HG03520 (cell line): ENCODE measurements around the gene EXOC4.
"Not testable (repeated sequence)": the region's sequence is repeated elsewhere in the genome, so short reads cannot be mapped to it uniquely, and the experiment has no call there.

Source experiments
- ATAC-seq: cut with Tn5 transposase; IDR thresholded peaks from one replicate; pipeline ENCODE4 v1.9.1; 2021; ENCODE audit warnings: mild to moderate bottlenecking, moderate library complexity; ENCODE audit not compliant: unreplicated experiment

EXOC4 gene

DNA sequence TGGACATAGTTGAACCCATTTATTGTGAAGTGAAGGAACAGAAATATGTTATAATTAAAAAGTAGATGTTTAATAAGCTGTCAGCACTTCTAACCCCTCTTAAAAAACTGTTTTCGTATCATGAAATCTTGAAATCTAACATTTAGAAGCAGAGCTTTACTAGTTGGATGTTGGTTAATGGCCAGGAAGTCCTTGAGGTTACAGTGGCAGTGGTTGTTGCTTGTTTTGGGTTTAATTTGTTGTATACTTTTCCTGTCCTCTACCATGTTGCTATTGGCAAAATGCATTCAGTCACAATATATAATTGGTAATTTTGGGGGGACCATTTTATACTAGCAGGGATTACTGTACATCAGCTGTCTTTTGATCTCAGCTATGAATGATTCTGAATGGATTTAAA is 60.7 kb downstream of the EXOC4 start:
- ATAC-seq = no peak

DNA sequence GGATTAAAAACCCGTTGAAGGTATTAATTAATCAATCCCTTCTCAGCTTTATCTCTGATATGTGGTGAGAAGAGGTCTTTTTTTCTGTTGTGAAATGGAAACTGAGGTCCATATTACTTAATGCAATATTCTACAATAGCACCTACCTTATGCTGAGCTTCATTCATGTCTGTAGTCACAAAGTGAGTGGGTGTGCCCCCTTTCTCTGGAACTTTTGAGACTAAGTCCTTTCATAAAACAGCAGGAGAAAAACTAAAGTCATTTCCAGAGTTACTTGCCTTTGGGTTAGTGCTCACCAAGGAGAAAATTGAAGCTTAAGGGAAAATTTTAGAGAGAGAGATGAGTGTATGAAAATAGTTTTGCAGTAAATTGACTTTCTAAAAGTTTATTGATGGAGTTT is 61.2 kb downstream of the EXOC4 start:
- ATAC-seq = no peak

DNA sequence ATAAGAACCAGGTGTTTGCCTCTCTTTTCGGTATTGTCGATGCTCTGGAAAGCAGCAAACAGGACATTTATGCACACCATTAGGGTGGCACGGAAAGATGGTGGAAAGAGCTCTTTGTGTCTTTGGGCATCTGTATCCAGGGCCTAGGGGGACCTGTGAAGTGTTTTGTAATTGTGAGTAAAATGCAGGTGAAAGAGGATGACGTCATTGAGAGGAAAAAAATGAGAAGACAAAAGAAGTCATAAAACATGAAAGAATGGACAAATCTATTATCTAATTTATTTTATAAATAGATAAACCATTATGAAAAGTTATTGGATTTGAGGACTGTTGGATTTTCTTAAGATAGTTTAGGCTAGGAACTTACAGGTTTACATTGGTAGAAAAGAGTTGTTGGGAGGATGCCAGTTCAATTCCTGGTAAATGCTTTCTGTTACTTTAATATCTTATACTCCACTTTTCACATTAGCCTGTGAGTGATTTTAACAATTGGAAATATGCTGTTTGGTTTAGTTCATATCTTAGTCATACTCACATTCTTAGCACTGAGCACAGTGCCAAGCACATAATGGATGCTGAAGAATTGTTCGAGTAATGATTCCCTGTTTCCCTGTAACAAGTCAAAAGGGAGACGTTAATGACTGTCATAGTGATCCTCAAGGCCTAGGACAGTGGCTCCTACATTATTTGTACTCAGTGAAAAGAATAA is 62.6 kb downstream of the EXOC4 start:
- ATAC-seq = no peak

DNA sequence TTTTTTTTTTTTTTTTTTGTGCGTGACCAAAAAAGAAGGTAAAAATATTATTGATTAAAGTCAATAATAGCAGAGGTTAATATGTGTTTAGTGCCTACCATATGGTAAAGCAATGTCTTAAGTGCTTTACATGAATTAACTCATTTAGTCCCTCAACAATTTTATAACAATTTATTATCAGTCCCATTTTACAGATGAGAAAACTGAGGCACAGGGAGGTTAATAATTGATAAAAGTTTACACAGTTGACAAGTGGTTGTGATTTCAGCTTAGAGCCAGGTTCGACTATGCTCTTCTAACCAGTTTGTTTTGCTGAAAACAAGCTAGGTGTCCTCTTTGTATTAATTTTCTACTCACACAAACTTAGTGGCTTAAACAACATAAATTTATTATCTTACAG is 67.0 kb downstream of the EXOC4 start:
- ATAC-seq = no peak

DNA sequence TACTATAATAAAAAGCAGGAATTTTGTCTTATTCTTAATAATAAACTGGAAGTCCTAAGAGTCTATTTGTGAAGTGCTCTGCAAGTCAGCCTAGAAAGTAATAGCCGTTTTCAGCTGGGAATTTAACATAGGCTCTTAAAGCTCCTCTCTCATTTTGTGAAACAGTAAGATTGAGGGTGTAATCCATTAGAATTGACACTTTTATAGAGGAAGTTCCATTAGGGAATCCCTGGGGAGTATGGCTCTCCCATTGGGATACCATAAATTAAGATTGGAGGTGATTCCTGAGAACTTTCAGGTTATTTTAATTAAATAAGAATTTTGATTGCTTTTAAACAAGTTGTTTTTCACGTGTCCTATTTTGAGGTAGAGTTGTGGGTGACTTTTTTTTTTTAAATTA is 68.0 kb downstream of the EXOC4 start:
- ATAC-seq = no peak

DNA sequence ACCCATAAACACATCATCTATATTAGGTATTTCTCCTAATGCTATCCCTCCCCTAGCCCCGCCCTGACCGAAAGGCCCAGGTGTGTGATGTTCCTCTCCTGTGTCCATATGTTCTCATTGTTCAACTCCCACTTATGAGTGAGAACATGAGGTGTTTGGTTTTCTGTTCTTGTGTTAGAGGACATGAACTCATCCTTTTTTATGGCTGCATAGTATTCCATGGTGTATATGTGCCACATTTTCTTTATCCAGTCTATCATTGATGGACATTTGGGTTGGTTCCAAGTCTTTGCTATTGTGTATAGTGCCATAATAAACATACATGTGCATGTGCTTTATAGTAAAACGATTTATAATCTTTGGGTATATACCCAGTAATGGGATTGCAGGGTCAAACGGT is 68.5 kb downstream of the EXOC4 start:
- not testable (repeated sequence) for ATAC-seq

DNA sequence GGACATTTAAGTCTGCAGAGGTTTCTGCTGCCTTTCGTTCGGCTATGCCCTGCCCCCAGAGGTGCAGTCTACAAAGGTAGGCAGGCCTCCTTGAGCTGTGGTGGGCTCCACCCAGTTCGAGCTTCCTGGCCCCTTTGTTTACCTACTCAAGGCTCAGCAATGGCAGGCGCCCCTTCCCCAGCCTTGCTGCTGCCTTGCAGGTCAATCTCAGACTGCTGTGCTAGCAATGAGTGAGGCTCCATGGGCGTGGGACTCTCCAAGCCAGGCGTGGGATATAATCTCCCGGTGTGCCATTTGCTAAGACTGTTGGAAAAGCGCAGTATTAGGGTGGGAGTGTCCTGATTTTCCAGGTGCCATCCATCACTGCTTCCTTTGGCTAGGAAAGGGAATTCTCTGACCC is 73.9 kb downstream of the EXOC4 start:
- not testable (repeated sequence) for ATAC-seq

DNA sequence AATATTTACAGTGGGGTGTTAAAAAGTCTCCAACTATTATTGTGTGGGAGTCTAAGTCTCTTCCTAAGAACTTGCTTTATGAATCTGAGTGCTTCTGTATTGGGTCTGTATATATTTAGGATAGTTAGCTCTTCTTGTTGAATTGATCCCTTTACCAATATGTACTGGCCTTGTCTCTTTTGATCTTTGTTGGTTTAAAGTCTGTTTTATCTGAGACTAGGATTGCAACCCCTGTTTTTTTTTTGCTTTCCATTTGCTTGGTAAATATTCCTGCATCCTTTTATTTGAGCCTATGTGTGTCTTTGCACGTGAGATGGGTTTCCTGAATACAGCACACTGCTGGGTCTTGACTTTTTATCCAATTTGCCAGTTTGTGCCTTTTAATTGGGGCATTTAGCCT is 75.1 kb downstream of the EXOC4 start:
- not testable (repeated sequence) for ATAC-seq

DNA sequence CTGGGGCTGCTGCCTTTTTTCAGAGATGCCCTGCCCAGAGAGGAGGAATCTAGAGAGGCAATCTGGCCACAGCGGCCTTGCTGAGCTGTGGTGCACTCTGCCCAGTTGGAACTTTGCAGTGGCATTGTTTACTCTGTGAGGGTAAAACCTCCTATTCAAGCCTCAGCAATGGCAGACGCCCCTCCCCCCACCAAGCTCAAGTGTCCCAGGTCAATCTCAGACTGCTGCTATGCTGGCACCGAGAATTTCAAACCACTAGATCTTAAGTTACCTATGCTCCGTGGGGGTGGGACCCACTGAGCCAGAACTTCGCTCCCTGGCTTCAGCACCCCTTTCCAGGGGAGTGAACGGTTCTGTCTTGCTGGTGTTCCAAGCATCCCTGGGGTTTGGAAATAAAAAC is 77.2 kb downstream of the EXOC4 start:
- no peak for ATAC-seq

DNA sequence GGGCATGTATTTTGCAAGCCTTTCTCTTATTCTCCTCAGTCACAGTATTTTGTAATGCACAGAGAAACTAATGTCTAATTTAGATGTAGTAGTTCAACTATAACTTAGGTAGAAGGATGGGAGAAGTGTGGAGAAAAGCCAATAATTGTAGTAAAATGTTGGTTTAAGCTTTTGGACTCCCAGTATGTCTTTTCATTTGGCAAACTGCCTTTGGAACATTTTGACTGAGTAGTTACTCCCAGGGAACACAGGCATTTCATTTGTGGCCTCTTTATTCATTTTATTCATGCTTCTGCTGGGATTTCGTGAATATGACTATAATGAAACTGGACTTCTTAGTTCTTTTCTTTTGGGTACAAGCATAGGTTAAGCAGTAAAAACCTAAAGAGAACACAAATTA is 79.0 kb downstream of the EXOC4 start:
- ATAC-seq = no peak

DNA sequence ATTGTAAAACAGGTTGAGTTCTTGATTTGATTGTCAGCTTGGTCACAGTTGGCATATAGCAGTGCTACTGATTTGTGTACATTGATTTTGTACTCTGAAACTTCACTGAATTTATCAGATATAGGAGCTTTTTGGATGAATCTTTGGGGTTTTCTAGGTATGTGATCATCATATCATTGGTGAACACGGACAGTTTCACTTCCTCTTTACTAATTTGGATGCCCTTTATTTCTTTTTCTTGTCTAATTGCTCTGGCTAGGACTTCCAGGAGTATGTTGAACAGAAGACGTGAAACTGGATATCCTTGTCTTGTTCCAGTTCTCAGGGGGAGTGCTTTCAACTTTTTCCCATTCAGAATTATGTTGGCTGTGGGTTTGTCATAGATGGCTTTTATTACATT is 86.9 kb downstream of the EXOC4 start:
- ATAC-seq = no peak

DNA sequence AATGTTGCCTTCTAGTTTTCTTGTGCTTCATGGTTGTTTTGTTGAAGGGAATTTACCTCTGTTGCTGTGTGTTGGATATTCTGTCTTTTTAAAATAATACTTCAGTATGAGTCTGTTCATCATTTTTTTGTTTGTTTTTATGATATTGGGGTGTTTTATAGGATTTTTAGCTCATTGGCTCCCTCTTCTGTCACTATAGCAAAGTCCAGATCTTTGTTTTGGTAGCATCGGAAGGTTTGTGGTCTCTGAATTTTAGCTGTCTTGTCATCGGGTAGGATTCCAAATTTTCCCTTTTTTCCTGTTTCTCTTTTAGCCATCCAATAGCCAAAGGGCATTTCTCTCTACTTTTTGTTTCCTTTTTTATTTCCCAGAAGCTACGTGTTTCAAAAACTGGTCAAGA is 91.4 kb downstream of the EXOC4 start:
- ATAC-seq = no peak

DNA sequence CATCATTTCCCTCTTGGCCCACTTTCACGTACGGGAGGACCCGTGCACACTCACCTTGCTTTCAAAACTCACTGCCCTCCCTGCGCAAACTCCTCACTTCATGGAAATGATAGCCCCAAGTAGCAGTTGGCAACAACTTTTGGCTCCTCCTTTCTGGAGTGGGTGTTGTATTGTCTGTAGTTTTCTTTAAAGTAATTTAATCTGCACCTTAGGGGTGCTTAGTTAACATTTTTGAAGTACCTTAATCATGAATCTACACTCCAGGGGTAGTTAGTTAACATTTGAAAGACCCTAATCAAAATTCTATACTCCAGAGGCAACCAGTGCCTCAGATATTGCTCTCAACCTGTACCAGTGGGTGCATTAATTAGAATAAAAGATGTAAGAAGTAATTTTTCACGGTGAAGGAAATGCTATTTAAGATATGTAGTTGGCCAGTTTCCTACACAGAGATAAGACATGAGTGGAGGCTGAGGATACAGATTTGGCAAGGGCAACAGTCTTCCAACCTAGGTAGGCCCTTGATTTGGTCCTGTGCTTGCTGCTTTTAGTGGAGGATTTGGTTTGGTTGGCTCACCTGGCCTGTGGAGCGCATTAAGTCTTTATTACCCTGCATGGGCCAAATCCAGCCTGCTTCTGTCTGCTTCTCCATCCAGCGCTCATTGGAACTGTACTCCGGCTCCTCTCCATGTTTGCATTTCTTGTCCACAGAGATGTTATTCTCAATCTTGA is 93.0 kb downstream of the EXOC4 start:
- no peak for ATAC-seq

DNA sequence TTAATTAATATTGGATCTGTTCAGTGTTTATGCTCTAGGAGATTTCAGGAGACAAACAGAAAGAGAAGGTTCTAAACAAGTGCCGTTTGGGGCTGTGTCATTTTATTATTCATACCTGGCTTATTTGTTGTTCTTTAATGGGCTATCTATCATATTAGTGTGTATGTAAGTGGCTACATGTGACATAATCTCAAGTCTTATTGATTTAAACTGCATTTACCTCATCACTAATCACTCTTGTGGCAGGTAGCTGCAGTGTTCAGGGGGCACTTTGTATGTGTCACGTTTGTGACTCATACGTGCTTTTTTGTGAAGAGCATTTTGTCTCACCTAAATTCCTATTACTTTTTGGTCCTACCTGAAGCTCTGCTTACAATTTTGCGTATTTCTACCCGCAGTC is 95.4 kb downstream of the EXOC4 start:
- no peak for ATAC-seq

DNA sequence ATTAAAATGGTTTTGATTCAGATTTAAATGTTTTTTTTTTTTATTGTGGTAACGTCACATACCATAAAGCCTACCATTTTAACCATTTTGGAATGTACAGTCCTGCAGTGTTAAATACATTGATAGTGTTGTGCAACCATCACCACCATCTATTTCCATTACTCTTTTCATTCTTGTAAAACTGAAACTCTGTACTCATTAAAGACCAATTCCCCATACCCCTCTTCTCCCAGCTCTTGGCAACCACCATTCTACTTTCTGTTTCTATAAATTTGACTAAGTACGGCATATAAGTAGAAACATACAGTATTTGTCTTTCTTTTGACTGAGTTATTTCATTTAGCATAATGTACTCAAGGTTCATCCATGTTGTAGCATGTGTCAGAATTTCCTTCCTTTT is 96.2 kb downstream of the EXOC4 start:
- ATAC-seq = no peak

DNA sequence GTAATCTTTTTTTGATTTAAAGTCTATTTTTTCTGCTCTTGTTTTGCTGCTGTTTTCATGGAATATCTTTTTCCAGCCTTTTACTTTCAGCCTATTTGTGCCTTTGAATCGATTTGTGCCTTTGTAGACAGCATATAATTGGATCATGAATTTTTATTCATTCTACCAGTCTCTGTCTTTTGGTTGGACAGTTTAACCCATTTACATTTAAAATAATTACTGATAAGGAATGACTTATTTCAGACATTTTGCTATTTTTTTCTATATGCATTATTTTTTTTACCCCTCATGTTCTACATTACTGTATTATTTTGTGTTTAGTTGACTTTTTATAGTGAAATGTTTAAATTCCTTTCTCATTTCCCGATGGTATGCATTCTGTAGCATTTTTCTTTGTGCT is 99.6 kb downstream of the EXOC4 start:
- ATAC-seq = no peak

DNA sequence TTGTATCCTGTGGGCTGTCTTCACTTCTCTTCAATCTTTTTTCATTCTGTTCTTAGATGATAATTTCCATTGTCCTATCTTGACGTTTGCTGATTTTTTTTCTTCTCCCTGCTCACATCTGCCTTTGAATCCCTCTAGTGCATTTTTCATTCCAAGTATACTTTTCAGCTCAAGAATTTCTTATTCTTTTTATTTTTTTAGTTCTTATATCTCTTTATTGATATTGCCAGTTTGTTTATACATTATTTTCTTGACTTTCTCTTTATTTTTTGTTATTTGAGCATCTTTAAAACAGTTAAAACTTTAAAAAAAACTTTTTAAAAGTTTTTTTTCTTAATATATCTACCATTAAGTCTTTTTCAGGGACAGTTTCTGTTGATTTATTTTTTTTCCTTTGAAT is 100.9 kb downstream of the EXOC4 start:
- ATAC-seq = no peak

DNA sequence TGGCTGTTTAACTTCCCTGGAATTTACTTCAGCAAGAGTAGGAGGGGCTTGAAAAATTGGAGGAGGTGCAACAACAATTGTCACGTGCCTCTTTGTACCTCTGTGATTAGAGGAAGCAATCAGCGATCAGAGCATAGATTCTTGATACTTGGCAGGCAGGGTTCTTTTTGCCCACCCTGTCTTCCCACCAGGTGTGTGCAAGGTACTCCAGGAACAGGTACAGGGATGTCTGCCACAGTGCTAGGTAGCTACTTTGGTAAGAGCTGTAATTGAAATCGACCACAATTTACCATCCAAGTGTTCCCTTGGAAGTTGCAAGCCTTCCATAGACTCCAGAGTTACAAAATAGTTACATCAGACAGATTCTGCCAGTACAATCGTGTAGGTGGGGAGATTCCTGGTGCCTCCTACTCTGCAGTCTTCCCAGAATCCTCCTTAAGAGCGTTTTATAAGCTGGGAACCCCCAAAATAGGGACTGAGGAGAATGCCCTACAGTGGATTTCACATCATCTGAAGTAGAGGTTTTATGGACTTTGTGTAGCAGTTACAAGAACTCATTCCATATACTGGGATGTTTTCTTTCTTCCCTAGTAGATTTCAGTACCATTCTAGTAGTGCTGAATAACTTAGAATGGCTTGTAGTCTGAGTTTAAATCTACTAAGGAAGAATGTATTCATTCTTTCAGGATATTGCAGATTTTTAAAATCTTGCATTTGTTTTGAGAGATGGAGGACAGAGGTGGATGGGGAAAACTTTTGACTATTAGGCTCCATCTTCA is 101.9 kb downstream of the EXOC4 start:
- ATAC-seq = no peak

DNA sequence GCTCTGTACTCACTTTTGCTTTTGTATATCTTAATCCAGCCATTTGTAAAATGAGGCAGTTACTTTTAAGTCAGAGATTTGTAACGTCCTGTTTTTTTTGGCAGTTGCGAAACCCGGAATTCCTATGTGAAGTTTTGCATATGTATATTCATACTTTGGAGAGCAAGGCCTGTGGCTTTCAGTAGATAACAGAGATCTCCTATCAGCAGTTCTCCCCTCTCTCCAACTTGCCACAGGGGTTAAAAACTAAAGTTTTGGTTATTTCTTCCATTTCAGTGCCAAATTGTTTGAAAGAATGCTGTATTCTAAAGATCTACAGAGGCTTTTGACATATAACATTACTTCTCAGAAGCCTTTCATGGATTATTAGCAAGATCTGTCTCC is 102.4 kb downstream of the EXOC4 start:
- no peak for ATAC-seq

DNA sequence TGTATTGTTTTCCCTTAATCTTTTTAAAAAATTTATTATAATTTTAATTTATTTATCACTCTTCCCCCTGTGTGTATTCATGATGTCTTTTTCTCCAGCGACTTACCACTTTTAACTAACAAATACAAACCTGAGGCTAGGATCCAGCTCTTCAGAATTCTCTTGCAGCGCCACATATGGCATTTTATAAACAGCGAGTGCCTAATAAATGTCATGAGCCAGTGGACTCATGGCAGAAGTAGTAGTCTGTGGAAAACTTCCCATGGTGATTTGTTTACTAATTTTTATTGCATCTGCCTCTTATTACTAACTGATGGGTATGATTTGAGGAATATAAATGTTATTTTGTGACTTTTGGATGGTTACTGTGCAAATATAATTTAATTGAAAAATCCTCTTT is 102.9 kb downstream of the EXOC4 start:
- no peak for ATAC-seq

DNA sequence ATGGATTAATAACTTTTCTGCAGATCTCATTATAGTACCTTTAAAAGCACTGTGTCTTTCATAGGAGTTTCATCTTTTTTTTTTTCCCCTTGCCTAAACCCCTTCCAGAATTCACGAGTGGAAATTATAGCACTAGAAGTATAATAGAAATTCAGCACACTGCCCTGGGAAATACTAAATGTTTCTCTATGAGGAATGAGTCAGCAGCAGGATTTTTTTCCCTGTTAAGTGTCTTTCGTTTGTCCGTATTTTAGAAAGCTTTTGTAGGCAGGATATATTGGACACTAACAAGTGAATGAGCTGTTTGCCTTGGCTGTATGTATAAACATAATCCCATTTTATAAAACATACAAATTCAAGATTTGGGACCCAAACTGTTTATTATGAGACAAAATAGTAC is 105.8 kb downstream of the EXOC4 start:
- no peak for ATAC-seq

DNA sequence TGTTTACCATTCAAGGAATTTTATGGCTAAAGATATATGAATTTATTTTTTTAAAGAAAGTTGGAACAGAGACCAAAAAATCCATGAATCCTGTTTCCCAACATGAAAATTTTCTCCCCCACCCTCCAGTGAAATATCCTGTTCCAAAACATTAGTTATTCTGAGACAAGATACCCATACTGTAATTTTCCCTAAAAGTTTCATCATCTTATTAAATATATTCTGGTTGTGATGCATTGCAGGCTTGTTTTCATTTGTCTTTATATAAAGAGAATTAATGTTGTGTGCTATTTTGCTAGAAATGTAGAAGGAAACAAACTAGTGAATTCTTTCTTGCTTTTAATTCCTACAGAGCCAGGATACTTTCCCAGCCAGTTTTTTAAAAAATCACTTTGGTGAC is 106.6 kb downstream of the EXOC4 start:
- ATAC-seq = no peak
